Jurkat, Clone E6-1 (cell line): ENCODE results near the gene ENHO.
A peak's percentile ranks its signal among the peaks of the same experiment; 100 is the strongest.

Experiments used
- DNase-seq: peaks from one replicate; pipeline ENCODE4 v3.0.0-alpha.2; 2011; ENCODE audit warnings: low read depth, low spot score
- H3K4me3 ChIP-seq: 2 replicates; pipeline ENCODE4 v1.5.1; 2011; ENCODE audit warnings: mild to moderate bottlenecking, low read length, control low read depth, moderate library complexity

Gene ENHO

GRCh38 chr9:34557426-34558321 lies 34.9 kb upstream of the ENHO start:
- no peak overlapping the region for H3K4me3 ChIP-seq
- no peak for DNase-seq

- DNase-seq, result no peak
- H3K4me3 ChIP-seq, result no peak overlapping the region
Observed at GRCh38 chr9:34556949-34557348, 34.2 kb upstream of the ENHO start.

GRCh38 chr9:34555936-34556525 lies 33.2 kb upstream of the ENHO start:
- DNase-seq, result no peak
- no peak overlapping the region for H3K4me3 ChIP-seq

GRCh38 chr9:34555500-34555899 lies 32.7 kb upstream of the ENHO start:
- no peak overlapping the region for H3K4me3 ChIP-seq
- DNase-seq, result no peak

GRCh38 chr9:34555002-34555348 lies 32.2 kb upstream of the ENHO start:
- DNase-seq, result no peak
- no peak overlapping the region for H3K4me3 ChIP-seq

GRCh38 chr9:34554211-34555001 lies 31.6 kb upstream of the ENHO start:
- no peak for DNase-seq
- no peak overlapping the region for H3K4me3 ChIP-seq

GRCh38 chr9:34553511-34554021 lies 30.8 kb upstream of the ENHO start:
- DNase-seq, result no peak
- no peak overlapping the region for H3K4me3 ChIP-seq

- DNase-seq, result no peak
Observed at GRCh38 chr9:34552986-34553385, 30.2 kb upstream of the ENHO start.

GRCh38 chr9:34552606-34552981 lies 29.8 kb upstream of the ENHO start:
- H3K4me3 ChIP-seq, result no peak overlapping the region
- no peak for DNase-seq

More at GRCh38 chr9:34552986-34553385, 30.2 kb upstream of the ENHO start:
- H3K4me3 ChIP-seq, result no peak overlapping the region

- no peak for DNase-seq
- H3K4me3 ChIP-seq, result no peak overlapping the region
Observed at GRCh38 chr9:34551751-34552605, 29.2 kb upstream of the ENHO start.

- no peak overlapping the region for H3K4me3 ChIP-seq
- DNase-seq, result no peak
Observed at GRCh38 chr9:34550681-34551270, 28.0 kb upstream of the ENHO start.

GRCh38 chr9:34550016-34550680 lies 27.4 kb upstream of the ENHO start:
- no peak overlapping the region for H3K4me3 ChIP-seq
- no peak for DNase-seq

- no peak for DNase-seq
- H3K4me3 ChIP-seq, result no peak overlapping the region
Observed at GRCh38 chr9:34549407-34549732, 26.6 kb upstream of the ENHO start.

- H3K4me3 ChIP-seq, result no peak overlapping the region
- DNase-seq, result no peak
Observed at GRCh38 chr9:34547960-34548611, 25.3 kb upstream of the ENHO start.

GRCh38 chr9:34546834-34547827 lies 24.3 kb upstream of the ENHO start:
- DNase-seq, result peak; percentile 48
- H3K4me3 ChIP-seq, result no peak overlapping the region

- no peak overlapping the region for H3K4me3 ChIP-seq
- DNase-seq, result no peak
Observed at GRCh38 chr9:34546102-34546833, 23.5 kb upstream of the ENHO start.
